ENCODE results near the gene KLRF1.

DNA sequence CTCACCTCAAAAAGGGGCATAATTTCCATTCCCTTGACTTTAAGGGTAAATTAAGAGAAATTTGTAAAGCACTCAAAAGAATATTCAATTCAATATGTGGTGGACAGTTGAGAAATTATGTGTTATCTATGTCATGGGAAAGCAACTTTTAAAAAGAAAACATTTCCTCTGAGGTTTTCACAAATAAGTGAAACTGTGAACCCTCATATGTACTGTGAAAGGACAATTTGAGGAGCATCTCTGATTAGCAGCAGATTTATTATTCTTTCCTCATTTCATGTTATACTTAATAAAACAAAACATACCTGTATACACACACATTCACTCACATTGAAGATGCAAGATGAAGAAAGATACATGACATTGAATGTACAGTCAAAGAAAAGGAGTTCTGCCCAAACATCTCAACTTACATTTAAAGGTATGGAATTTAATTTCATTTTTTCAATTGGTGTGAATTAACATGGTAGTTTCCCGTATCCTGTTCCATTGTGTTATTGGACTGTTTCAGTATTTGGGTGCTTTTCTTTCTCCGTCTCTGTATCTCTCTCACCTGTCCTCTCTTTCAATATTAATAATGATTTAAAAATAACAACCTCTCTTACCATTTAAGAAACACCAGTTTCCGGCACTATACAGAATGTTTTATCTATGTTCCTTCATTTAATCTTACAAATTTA, at the start of gene KLRF1:
- TF ChIP-seq, protein P1, sequence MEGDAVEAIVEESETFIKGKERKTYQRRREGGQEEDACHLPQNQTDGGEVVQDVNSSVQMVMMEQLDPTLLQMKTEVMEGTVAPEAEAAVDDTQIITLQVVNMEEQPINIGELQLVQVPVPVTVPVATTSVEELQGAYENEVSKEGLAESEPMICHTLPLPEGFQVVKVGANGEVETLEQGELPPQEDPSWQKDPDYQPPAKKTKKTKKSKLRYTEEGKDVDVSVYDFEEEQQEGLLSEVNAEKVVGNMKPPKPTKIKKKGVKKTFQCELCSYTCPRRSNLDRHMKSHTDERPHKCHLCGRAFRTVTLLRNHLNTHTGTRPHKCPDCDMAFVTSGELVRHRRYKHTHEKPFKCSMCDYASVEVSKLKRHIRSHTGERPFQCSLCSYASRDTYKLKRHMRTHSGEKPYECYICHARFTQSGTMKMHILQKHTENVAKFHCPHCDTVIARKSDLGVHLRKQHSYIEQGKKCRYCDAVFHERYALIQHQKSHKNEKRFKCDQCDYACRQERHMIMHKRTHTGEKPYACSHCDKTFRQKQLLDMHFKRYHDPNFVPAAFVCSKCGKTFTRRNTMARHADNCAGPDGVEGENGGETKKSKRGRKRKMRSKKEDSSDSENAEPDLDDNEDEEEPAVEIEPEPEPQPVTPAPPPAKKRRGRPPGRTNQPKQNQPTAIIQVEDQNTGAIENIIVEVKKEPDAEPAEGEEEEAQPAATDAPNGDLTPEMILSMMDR (conservative IDR thresholded peaks at IDR 0.05; ENCODE audit: low read depth in 2 of 2), result no peak
- no peak for TF ChIP-seq EZH2 (IDR thresholded peaks at IDR 0.05; ENCODE audit: low read depth, unreplicated experiment)
- TF ChIP-seq POLR2AphosphoS5 (IDR thresholded peaks at IDR 0.05; ENCODE audit: low read depth), result no peak
- no peak for TF ChIP-seq NANOG (IDR thresholded peaks at IDR 0.05; ENCODE audit: borderline replicate concordance)
- no peak for TF ChIP-seq EZH2phosphoT487 (IDR thresholded peaks at IDR 0.05; ENCODE audit: unreplicated experiment)

All from GM23338 (cell line).